ENCODE data around the gene TPSD1. TPM values are rescaled to one million over a fixed set of nuclear protein-coding genes. Genes with fewer than 3 reads are reported as not detected.

The TPSD1 gene
- total and polyA plus RNA-seq, 10 of the 15 experiments (the other 5 are each of a cell fraction or from before 2014, with no cell fraction given) = not detected

DNA sequence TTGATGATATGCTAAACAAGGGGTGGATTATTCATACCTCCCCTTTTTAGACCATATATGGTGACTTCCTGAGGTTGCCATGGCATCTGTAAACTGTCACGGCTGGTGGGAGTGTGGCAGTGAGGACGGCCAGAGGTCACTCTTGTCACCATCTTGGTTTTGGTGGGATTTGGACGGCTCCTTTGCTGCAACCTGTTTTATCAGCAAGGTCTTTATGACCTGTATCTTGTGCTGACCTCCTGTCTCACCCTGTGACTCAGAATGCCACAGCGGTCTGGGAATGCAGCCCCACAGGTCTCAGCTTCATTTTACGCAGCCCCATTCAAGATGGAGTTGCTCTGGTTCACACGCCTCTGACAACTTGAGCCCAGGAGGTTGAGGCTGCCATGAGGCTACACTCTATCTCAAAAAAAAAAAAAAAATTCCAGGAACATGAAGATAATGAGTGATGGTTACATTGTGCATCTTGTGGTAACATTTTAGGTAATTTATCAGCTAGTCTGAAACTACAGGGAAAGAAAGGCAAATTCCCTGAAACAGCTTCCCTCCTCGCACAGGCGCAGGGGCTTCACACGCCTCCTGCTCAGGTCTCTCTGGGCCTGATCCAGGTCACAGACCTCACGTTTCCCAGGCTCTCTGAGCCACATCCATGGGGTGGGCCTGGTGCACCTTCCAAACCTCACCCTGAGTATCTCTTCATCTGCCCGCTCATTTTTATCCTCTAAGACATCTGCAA is 38.2 kb downstream of the TPSD1 start (continued):
- no peak for TF ChIP-seq CTCF (IDR thresholded peaks at IDR 0.05 in 2 of 3, conservative IDR thresholded peaks at IDR 0.05 in 1 of 3; ENCODE audit: control insufficient read depth in 2 of 3, extremely low read depth in 1 of 3, insufficient read depth in 1 of 3, low read depth in 3 of 3, low read length in 3 of 3)
- TF ChIP-seq ZNF217 (IDR thresholded peaks at IDR 0.05) = no peak
- TF ChIP-seq, protein P1, sequence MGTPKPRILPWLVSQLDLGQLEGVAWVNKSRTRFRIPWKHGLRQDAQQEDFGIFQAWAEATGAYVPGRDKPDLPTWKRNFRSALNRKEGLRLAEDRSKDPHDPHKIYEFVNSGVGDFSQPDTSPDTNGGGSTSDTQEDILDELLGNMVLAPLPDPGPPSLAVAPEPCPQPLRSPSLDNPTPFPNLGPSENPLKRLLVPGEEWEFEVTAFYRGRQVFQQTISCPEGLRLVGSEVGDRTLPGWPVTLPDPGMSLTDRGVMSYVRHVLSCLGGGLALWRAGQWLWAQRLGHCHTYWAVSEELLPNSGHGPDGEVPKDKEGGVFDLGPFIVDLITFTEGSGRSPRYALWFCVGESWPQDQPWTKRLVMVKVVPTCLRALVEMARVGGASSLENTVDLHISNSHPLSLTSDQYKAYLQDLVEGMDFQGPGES (IDR thresholded peaks at IDR 0.05) = no peak
- no peak for TF ChIP-seq SUPT20H (IDR thresholded peaks at IDR 0.05; ENCODE audit: borderline replicate concordance, control insufficient read depth, low read depth, low read length)
- TF ChIP-seq ETV6 (conservative IDR thresholded peaks at IDR 0.05 in 1 of 2, IDR thresholded peaks at IDR 0.05 in 1 of 2; ENCODE audit: borderline replicate concordance in 1 of 2, low read depth in 1 of 2) = no peak
- no peak for TF ChIP-seq SIN3A (IDR thresholded peaks at IDR 0.05; ENCODE audit: low read depth, low read length)
- TF ChIP-seq EED (IDR thresholded peaks at IDR 0.05; ENCODE audit: low read depth) = no peak
- TF ChIP-seq ZNF592 (IDR thresholded peaks at IDR 0.05) = 0 out of 2 replicates have a peak, but pooled peaks have one; percentile 33
- TF ChIP-seq IKZF1 (conservative IDR thresholded peaks at IDR 0.05) = no peak
- no peak for TF ChIP-seq ZBED1 (IDR thresholded peaks at IDR 0.05; ENCODE audit: borderline replicate concordance)
- TF ChIP-seq, protein P2, sequence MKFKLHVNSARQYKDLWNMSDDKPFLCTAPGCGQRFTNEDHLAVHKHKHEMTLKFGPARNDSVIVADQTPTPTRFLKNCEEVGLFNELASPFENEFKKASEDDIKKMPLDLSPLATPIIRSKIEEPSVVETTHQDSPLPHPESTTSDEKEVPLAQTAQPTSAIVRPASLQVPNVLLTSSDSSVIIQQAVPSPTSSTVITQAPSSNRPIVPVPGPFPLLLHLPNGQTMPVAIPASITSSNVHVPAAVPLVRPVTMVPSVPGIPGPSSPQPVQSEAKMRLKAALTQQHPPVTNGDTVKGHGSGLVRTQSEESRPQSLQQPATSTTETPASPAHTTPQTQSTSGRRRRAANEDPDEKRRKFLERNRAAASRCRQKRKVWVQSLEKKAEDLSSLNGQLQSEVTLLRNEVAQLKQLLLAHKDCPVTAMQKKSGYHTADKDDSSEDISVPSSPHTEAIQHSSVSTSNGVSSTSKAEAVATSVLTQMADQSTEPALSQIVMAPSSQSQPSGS (IDR thresholded peaks at IDR 0.05; ENCODE audit: low read length) = no peak
- TF ChIP-seq, protein P3, sequence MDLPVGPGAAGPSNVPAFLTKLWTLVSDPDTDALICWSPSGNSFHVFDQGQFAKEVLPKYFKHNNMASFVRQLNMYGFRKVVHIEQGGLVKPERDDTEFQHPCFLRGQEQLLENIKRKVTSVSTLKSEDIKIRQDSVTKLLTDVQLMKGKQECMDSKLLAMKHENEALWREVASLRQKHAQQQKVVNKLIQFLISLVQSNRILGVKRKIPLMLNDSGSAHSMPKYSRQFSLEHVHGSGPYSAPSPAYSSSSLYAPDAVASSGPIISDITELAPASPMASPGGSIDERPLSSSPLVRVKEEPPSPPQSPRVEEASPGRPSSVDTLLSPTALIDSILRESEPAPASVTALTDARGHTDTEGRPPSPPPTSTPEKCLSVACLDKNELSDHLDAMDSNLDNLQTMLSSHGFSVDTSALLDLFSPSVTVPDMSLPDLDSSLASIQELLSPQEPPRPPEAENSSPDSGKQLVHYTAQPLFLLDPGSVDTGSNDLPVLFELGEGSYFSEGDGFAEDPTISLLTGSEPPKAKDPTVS (IDR thresholded peaks at IDR 0.05; ENCODE audit: low read depth, low read length) = no peak
- TF ChIP-seq BMI1 (IDR thresholded peaks at IDR 0.05; ENCODE audit: borderline replicate concordance) = peak; percentile 58; the same call in 1 of the 2 replicates
- TF ChIP-seq, protein P4, sequence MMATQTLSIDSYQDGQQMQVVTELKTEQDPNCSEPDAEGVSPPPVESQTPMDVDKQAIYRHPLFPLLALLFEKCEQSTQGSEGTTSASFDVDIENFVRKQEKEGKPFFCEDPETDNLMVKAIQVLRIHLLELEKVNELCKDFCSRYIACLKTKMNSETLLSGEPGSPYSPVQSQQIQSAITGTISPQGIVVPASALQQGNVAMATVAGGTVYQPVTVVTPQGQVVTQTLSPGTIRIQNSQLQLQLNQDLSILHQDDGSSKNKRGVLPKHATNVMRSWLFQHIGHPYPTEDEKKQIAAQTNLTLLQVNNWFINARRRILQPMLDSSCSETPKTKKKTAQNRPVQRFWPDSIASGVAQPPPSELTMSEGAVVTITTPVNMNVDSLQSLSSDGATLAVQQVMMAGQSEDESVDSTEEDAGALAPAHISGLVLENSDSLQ (IDR thresholded peaks at IDR 0.05) = 0 out of 2 replicates have a peak, but pooled peaks have one; percentile 11
- TF ChIP-seq ZZZ3 (IDR thresholded peaks at IDR 0.05; ENCODE audit: control insufficient read depth, insufficient read length, low read depth) = no peak
